Endodermal cell (in vitro differentiated cells): Measurements from ENCODE around the gene MYO15B. TPM values are rescaled to one million over a fixed set of nuclear protein-coding genes. Genes with fewer than 3 reads are reported as not detected.
A peak's percentile ranks its signal among the peaks of the same experiment; 100 is the strongest.

Source experiments
- DNase-seq: peaks from one replicate; pipeline ENCODE4 v3.0.0-alpha.2; 2017
- H3K27ac ChIP-seq: 2 replicates; pipeline ENCODE4 v1.5.1; 2013; ENCODE audit warnings: mild to moderate bottlenecking, low read depth, low read length, moderate library complexity
- H3K27me3 ChIP-seq: 2 replicates; pipeline ENCODE4 v1.6.1; 2013; ENCODE audit warnings: mild to moderate bottlenecking, low read length, moderate library complexity; ENCODE audit not compliant: insufficient read depth, control insufficient read depth, poor library complexity, severe bottlenecking
- H3K36me3 ChIP-seq: 2 replicates; pipeline ENCODE4 v1.7.0; 2013; ENCODE audit warnings: mild to moderate bottlenecking, low read length, moderate library complexity; ENCODE audit not compliant: control insufficient read depth, insufficient read depth
- H3K4me1 ChIP-seq: one replicate; pipeline ENCODE4 v1.7.0; 2013; ENCODE audit warnings: low read length; ENCODE audit not compliant: control insufficient read depth, insufficient read depth
- H3K4me3 ChIP-seq: 2 replicates; pipeline ENCODE4 v1.5.1; 2013; ENCODE audit warnings: mild to moderate bottlenecking, low read length, moderate library complexity
- H3K9ac ChIP-seq: 2 replicates; pipeline ENCODE4 v1.6.1; 2013; ENCODE audit warnings: mild to moderate bottlenecking, low read length, moderate library complexity; ENCODE audit not compliant: poor library complexity, severe bottlenecking; ENCODE audit errors: extremely low read depth
- H3K9me3 ChIP-seq: 2 replicates; pipeline ENCODE4 v1.6.1; 2013; ENCODE audit warnings: mild to moderate bottlenecking, low read length, moderate library complexity; ENCODE audit not compliant: control insufficient read depth
- H3K27ac Mint-ChIP-seq: 2 replicates; pipeline ENCODE4 v1.8.0; 2020; ENCODE audit warnings: mixed read lengths
- H3K27me3 Mint-ChIP-seq: 2 replicates; pipeline ENCODE4 v1.8.0; 2021; ENCODE audit warnings: mild to moderate bottlenecking, mixed read lengths; ENCODE audit not compliant: insufficient read depth
- H3K36me3 Mint-ChIP-seq: 2 replicates; pipeline ENCODE4 v1.8.0; 2020; ENCODE audit warnings: low read depth, mixed read lengths
- H3K4me1 Mint-ChIP-seq: 2 replicates; pipeline ENCODE4 v1.8.0; 2020; ENCODE audit warnings: mixed read lengths
- H3K4me3 Mint-ChIP-seq: 2 replicates; pipeline ENCODE4 v1.8.0; 2020; ENCODE audit warnings: mild to moderate bottlenecking, moderate library complexity, mixed read lengths
- H3K9me3 Mint-ChIP-seq: 2 replicates; pipeline ENCODE4 v1.8.0; 2020; ENCODE audit warnings: mild to moderate bottlenecking, mixed read lengths
- CTCF ChIP-seq: fragments of 200-600 bp; sonication (generic); conservative IDR thresholded peaks from 2 replicates; pipeline ENCODE4 v1.5.0; 2021; ENCODE audit warnings: antibody characterized with exemption, mild to moderate bottlenecking
- WGBS, 2 experiments: methylation state at CpG; one replicate each; pipeline versions ENCODE4 v1.1.5 to v1.1.7; 2013; ENCODE audit warnings: missing lambda C conversion rate in 2 of 2, mixed read lengths in 1 of 2; ENCODE audit not compliant: insufficient coverage in 1 of 2, insufficient read length in 1 of 2; 5-methylcytosine and 5-hydroxymethylcytosine counted together
- total RNA-seq, 2 donors: library from RNA; stranded (reverse); fragmentation: NEBNext Ultra II Directional in 1 of 2; extraction: Animal tissue kit (Norgen Biotek cat#: 25700) in 1 of 2; gene quantifications; 2 replicates in 1 of 2; 3 replicates in 1 of 2; pipeline ENCODE4 v1.2.1, GENCODE V29; 2021

Gene MYO15B
- total RNA-seq, 2 donors from 2014 or later = 89.0 to 123 TPM

- no peaks in the 10 kb centered on the region for H3K27me3 ChIP-seq
- no peak for TF ChIP-seq CTCF
- Mint-ChIP-seq H3K27me3 (no peaks in the 10 kb centered on the region), H3K9me3 (no peaks in the 10 kb centered on the region), H3K4me1 (peaks cover 27% of the 10 kb centered on the region), H3K27ac (no peak overlapping the region), H3K36me3 (peaks cover 17% of the 10 kb centered on the region), H3K4me3 (no peak overlapping the region)
- H3K9ac ChIP-seq = no peak overlapping the region
- no peaks in the 10 kb centered on the region for H3K36me3 ChIP-seq
- no peak for DNase-seq
- no peak overlapping the region for H3K4me3 ChIP-seq
- H3K27ac ChIP-seq = no peak overlapping the region
- no peaks in the 10 kb centered on the region for H3K9me3 ChIP-seq
- WGBS, 2 experiments = 87 to 90% methylated on average over 13 to 21 of the region's 21 CpGs
- peaks cover 21% of the 10 kb centered on the region for H3K4me1 ChIP-seq
Measured at GRCh38 chr17:75555679-75556153, 31.9 kb upstream of the MYO15B start.

- no peak overlapping the region for H3K27ac Mint-ChIP-seq
- no peak overlapping the region for H3K9ac ChIP-seq
- 88 to 97% methylated on average over 7 to 14 of the region's 15 CpGs for WGBS, 2 experiments
Measured at GRCh38 chr17:75557075-75557851, 30.3 kb upstream of the MYO15B start.

More at GRCh38 chr17:75557075-75557851, 30.3 kb upstream of the MYO15B start:
- H3K9me3 ChIP-seq = no peaks in the 10 kb centered on the region
- Mint-ChIP-seq H3K36me3 (peaks cover 27% of the 10 kb centered on the region), H3K9me3 (no peaks in the 10 kb centered on the region), H3K4me1 (peaks cover 22% of the 10 kb centered on the region), H3K4me3 (no peak overlapping the region), H3K27me3 (no peaks in the 10 kb centered on the region)
- H3K27ac ChIP-seq = no peak overlapping the region
- no peak overlapping the region for H3K4me3 ChIP-seq
- H3K36me3 ChIP-seq = no peaks in the 10 kb centered on the region
- DNase-seq = peak; percentile 81
- H3K4me1 ChIP-seq = peaks cover 21% of the 10 kb centered on the region
- no peaks in the 10 kb centered on the region for H3K27me3 ChIP-seq
- TF ChIP-seq CTCF = no peak
